PC-9 (cell line): ENCODE data around the gene CALML5. TPM values are rescaled to one million over a fixed set of nuclear protein-coding genes. Genes with fewer than 3 reads are reported as not detected.

Source experiments
- BruUV-seq: library from RNA; stranded (reverse); fragments of 400-500 nt; replicated peaks from 2 replicates; lab custom pipeline; 2021; lab: Mats Ljungman, UMichigan
- CTCF ChIA-PET: fragments of 300-600 bp; sonication (Branson Sonifier 250); formaldehyde crosslinking; loops from one replicate; lab custom pipeline; 2022; ENCODE audit warnings: antibody characterized with exemption; lab: Charles Lee
- POLR2A ChIA-PET: fragments of 300-600 bp; sonication (Branson Sonifier 250); formaldehyde crosslinking; loops from one replicate; lab custom pipeline; 2022; ENCODE audit warnings: antibody characterized with exemption; ENCODE audit not compliant: unreplicated experiment; lab: Charles Lee
- DNase-seq, 2 experiments: peaks; one replicate each; pipeline versions ENCODE4 v3.0.0 to v3.0.0-alpha.2; 2015 to 2022; ENCODE audit warnings: mixed read lengths in 1 of 2
- H2AFZ ChIP-seq: fragments of 200-600 bp; sonication (generic); 2 replicates; pipeline ENCODE4 v1.8.1; 2017; ENCODE audit warnings: antibody characterized with exemption
- H3F3A ChIP-seq: fragments of 200-600 bp; sonication (generic); 2 replicates; pipeline ENCODE4 v1.8.1; 2017; ENCODE audit warnings: antibody characterized with exemption, mild to moderate bottlenecking, low read depth; ENCODE audit not compliant: insufficient read depth
- H3K27ac ChIP-seq: fragments of 200-600 bp; sonication (generic); 2 replicates; pipeline ENCODE4 v1.6.1; 2016; ENCODE audit warnings: mixed run types
- H3K27me3 ChIP-seq: fragments of 200-600 bp; sonication (generic); 2 replicates; pipeline ENCODE4 v1.6.1; 2016; ENCODE audit warnings: low read depth, mixed run types; ENCODE audit not compliant: insufficient read depth
- H3K36me3 ChIP-seq: fragments of 200-600 bp; sonication (generic); 2 replicates; pipeline ENCODE4 v1.6.1; 2016; ENCODE audit warnings: low read depth, mixed run types
- H3K4me1 ChIP-seq: fragments of 200-600 bp; sonication (generic); replicated peaks from 2 replicates; pipeline ENCODE4 v1.6.1; 2016; ENCODE audit warnings: mixed run types; ENCODE audit not compliant: insufficient read depth
- H3K4me2 ChIP-seq: fragments of 200-600 bp; sonication (generic); 2 replicates; pipeline ENCODE4 v1.6.1; 2017; ENCODE audit warnings: mixed run types
- H3K4me3 ChIP-seq: fragments of 200-600 bp; sonication (generic); 2 replicates; pipeline ENCODE4 v1.6.1; 2016; ENCODE audit warnings: mixed run types
- H3K79me2 ChIP-seq: fragments of 200-600 bp; sonication (generic); 2 replicates; pipeline ENCODE4 v1.6.1; 2017; ENCODE audit warnings: low read depth, mixed run types
- H3K9me2 ChIP-seq: fragments of 200-600 bp; sonication (generic); 2 replicates; pipeline ENCODE4 v1.8.1; 2017; ENCODE audit warnings: mild to moderate bottlenecking; ENCODE audit not compliant: insufficient read depth
- H3K9me3 ChIP-seq: fragments of 200-600 bp; sonication (generic); 2 replicates; pipeline ENCODE4 v1.8.1; 2016; ENCODE audit warnings: low read depth; ENCODE audit not compliant: insufficient read depth
- H4K20me1 ChIP-seq: fragments of 200-600 bp; sonication (generic); 2 replicates; pipeline ENCODE4 v1.8.1; 2017; ENCODE audit not compliant: insufficient read depth
- CTCF ChIP-seq: fragments of 200-600 bp; sonication (generic); conservative IDR thresholded peaks from 2 replicates; pipeline ENCODE4 v1.6.1; 2017; ENCODE audit warnings: mixed run types, antibody characterized with exemption, mild to moderate bottlenecking, moderate library complexity
- EZH2 ChIP-seq: fragments of 200-600 bp; sonication (generic); IDR thresholded peaks from 2 replicates; pipeline ENCODE4 v1.8.0; 2017; ENCODE audit warnings: antibody characterized with exemption, low read depth
- intact Hi-C: fragments of 100-400 bp; cut with micrococcal nuclease; formaldehyde crosslinking; loops from one replicate; pipeline ENCODE4 v1.10.0; 2022; ENCODE audit not compliant: unreplicated experiment
- total RNA-seq: library from RNA; stranded (reverse); gene quantifications from 2 replicates; pipeline ENCODE4 v1.2.3, GENCODE V29; 2021

CALML5 gene
- total RNA-seq, 1 experiment from 2014 or later = 3.0 TPM

GRCh38 chr10:5531558-5532306 is 32.4 kb upstream of the CALML5 start:
- no TSS peak for BruUV-seq
- Histone ChIP-seq H3K4me1 (peaks cover 15% of the 10 kb centered on the region), H3K4me3 (no peak overlapping the region), H2AFZ (no peak overlapping the region), H4K20me1 (no peaks in the 10 kb centered on the region), H3K9me2 (no peaks in the 10 kb centered on the region), H3K9me3 (no peaks in the 10 kb centered on the region), H3K27ac (no peak overlapping the region), H3K27me3 (no peaks in the 10 kb centered on the region), H3K36me3 (no peaks in the 10 kb centered on the region), H3K79me2 (no peaks in the 10 kb centered on the region), H3F3A (peaks cover 5% of the 10 kb centered on the region; the same call in 1 of the 2 replicates), H3K4me2 (no peak overlapping the region)
- ChIA-PET CTCF (no interaction called here), POLR2A (interaction anchor here (0.6 kb wide), 1 partner anchor 176 kb away, joined by 4 read pairs; no protein-coding TSS in a partner anchor)
- no peak for TF ChIP-seq CTCF
- no peak for TF ChIP-seq EZH2
- DNase-seq = no peak
- intact Hi-C loops = no loop called here

GRCh38 chr10:5530846-5531557 is 31.6 kb upstream of the CALML5 start:
- no peaks in the 10 kb centered on the region for H4K20me1 ChIP-seq
- CTCF ChIA-PET = no interaction called here
- POLR2A ChIA-PET = no interaction called here
- H3K27ac ChIP-seq = no peak overlapping the region
- DNase-seq = no peak
- BruUV-seq = no TSS peak
- H3K27me3 ChIP-seq = no peaks in the 10 kb centered on the region
- H2AFZ ChIP-seq = no peak overlapping the region
- peaks cover 5% of the 10 kb centered on the region; the same call in 1 of the 2 replicates for H3F3A ChIP-seq
- intact Hi-C loops = no loop called here
- no peaks in the 10 kb centered on the region for H3K36me3 ChIP-seq
- H3K4me2 ChIP-seq = no peak overlapping the region
- peaks cover 15% of the 10 kb centered on the region for H3K4me1 ChIP-seq
- no peak overlapping the region for H3K4me3 ChIP-seq
- no peaks in the 10 kb centered on the region for H3K79me2 ChIP-seq
- H3K9me3 ChIP-seq = no peaks in the 10 kb centered on the region
- TF ChIP-seq EZH2 (no peak), CTCF (no peak)
- H3K9me2 ChIP-seq = no peaks in the 10 kb centered on the region

GRCh38 chr10:5530412-5530806 is 31.0 kb upstream of the CALML5 start:
- peaks cover 11% of the 10 kb centered on the region for H3K4me1 ChIP-seq
- no peak overlapping the region for H3K4me2 ChIP-seq
- no TSS peak for BruUV-seq
- no peaks in the 10 kb centered on the region for H4K20me1 ChIP-seq
- H3K9me3 ChIP-seq = no peaks in the 10 kb centered on the region
- TF ChIP-seq CTCF (no peak), EZH2 (no peak)
- ChIA-PET CTCF (no interaction called here), POLR2A (no interaction called here)
- no peaks in the 10 kb centered on the region for H3K79me2 ChIP-seq
- H3F3A ChIP-seq = peaks cover 5% of the 10 kb centered on the region; the same call in 1 of the 2 replicates
- H3K9me2 ChIP-seq = no peaks in the 10 kb centered on the region
- no peaks in the 10 kb centered on the region for H3K27me3 ChIP-seq
- no peak overlapping the region for H2AFZ ChIP-seq
- no peaks in the 10 kb centered on the region for H3K36me3 ChIP-seq
- H3K27ac ChIP-seq = no peak overlapping the region
- intact Hi-C loops = no loop called here
- H3K4me3 ChIP-seq = no peak overlapping the region
- no peak for DNase-seq
